K562 (cell line): ENCODE measurements around the gene UQCRFS1. TPM values are rescaled to one million over a fixed set of nuclear protein-coding genes. Genes with fewer than 3 reads are reported as not detected.
A peak's percentile ranks its signal among the peaks of the same experiment; 100 is the strongest.

ENCODE experiments used
- ATAC-seq: fragments of 200-7000 bp; cut with Tn5 transposase; 3 replicates; pipeline ENCODE4 v1.9.1; 2020; ENCODE audit warnings: moderate library complexity
- BruUV-seq: library from RNA; stranded (reverse); fragments of 400-500 nt; replicated peaks from 2 replicates; lab custom pipeline; 2021; lab: Mats Ljungman, UMichigan
- CTCF ChIA-PET: fragments of 300-600 bp; formaldehyde crosslinking; extraction: SDS; loops from one replicate; lab custom pipeline; 2021; ENCODE audit warnings: low intra/inter-chr PET ratio; lab: Yijun Ruan, JAX
- POLR2A ChIA-PET: fragments of 300-600, 350-650 bp; sonication (Branson Sonifier 250); formaldehyde crosslinking; extraction: SDS; loops from one replicate; lab custom pipeline; 2021; ENCODE audit warnings: antibody characterized with exemption, inconsistent platforms; lab: Yijun Ruan, JAX
- DNase-seq, 4 experiments: peaks; one replicate each; pipeline versions ENCODE4 v3.0.0 to v3.0.0-alpha.2; 2011 to 2018; ENCODE audit warnings: low spot score in 3 of 4, mixed read lengths in 3 of 4; ENCODE audit errors: extremely low read depth in 1 of 4
- FAIRE-seq: peaks from 2 replicates; lab custom pipeline; 2011; peaks lifted over from hg19 to GRCh38; lab: Jason Lieb, UNC
- H2AFZ ChIP-seq: 2 replicates; pipeline ENCODE4 v1.6.0; 2011; ENCODE audit warnings: low read depth, low read length, control low read depth, inconsistent platforms
- H3K27ac ChIP-seq: fragments of 200-600 bp; 3 replicates; pipeline ENCODE4 v1.8.0; 2011; ENCODE audit warnings: low read depth, mild to moderate bottlenecking, control low read depth, inconsistent platforms, low read length, moderate library complexity, mixed read lengths; ENCODE audit errors: extremely low read depth
- H3K27me3 ChIP-seq, 2 experiments: fragments of 300-600 bp in 1 of 2; 2 replicates in 1 of 2; 3 replicates in 1 of 2; pipeline versions ENCODE4 v1.6.0 to v1.8.0; 2011; ENCODE audit warnings: inconsistent platforms in 2 of 2, low read length in 2 of 2, mild to moderate bottlenecking in 1 of 2, mixed read lengths in 1 of 2, moderate library complexity in 1 of 2; ENCODE audit not compliant: control insufficient read depth in 2 of 2, insufficient read depth in 2 of 2
- H3K36me3 ChIP-seq: fragments of 300-600 bp; 3 replicates; pipeline ENCODE4 v1.8.0; 2011; ENCODE audit warnings: mild to moderate bottlenecking, low read length, inconsistent platforms; ENCODE audit not compliant: control insufficient read depth, insufficient read depth
- H3K4me1 ChIP-seq, 2 experiments: fragments of 200-600 bp in 1 of 2; replicated peaks in 1 of 2; 2 replicates in 1 of 2; 3 replicates in 1 of 2; pipeline versions ENCODE4 v1.5.1 to v1.8.0; 2011; ENCODE audit warnings: inconsistent platforms in 2 of 2, low read length in 2 of 2, mild to moderate bottlenecking in 1 of 2, mixed read lengths in 1 of 2, moderate library complexity in 1 of 2; ENCODE audit not compliant: control insufficient read depth in 2 of 2, insufficient read depth in 2 of 2
- H3K4me2 ChIP-seq: 2 replicates; pipeline ENCODE4 v1.6.1; 2011; ENCODE audit warnings: low read length, control low read depth, inconsistent platforms, mixed read lengths; ENCODE audit not compliant: insufficient read depth
- H3K4me3 ChIP-seq: fragments of 200-600 bp; sonication (generic), shearing (Covaris generic); 2 replicates; pipeline ENCODE4 v1.5.1; 2016; ENCODE audit warnings: control low read depth, inconsistent platforms
- H3K79me2 ChIP-seq: fragments of 200-600 bp; 3 replicates; pipeline ENCODE4 v1.8.0; 2011; ENCODE audit warnings: low read length, inconsistent platforms; ENCODE audit not compliant: control insufficient read depth, insufficient read depth
- H3K9ac ChIP-seq, 2 experiments: 2 replicates each; pipeline versions ENCODE4 v1.6.0 to v1.6.1; 2011; ENCODE audit warnings: low read depth in 2 of 2, low read length in 2 of 2, control low read depth in 1 of 2, inconsistent platforms in 1 of 2, mild to moderate bottlenecking in 1 of 2, mixed read lengths in 1 of 2; ENCODE audit not compliant: insufficient read depth in 1 of 2
- H3K9me1 ChIP-seq: one replicate; pipeline ENCODE4 v1.6.0; 2011; ENCODE audit warnings: inconsistent platforms, mild to moderate bottlenecking, low read length, moderate library complexity; ENCODE audit not compliant: control insufficient read depth, insufficient read depth
- H3K9me3 ChIP-seq: replicated peaks from 2 replicates; pipeline ENCODE4 v1.5.1; 2011; ENCODE audit warnings: low read depth, low read length, inconsistent platforms; ENCODE audit not compliant: control insufficient read depth, insufficient read depth
- H4K20me1 ChIP-seq: replicated peaks from 2 replicates; pipeline ENCODE4 v1.6.1; 2011; ENCODE audit warnings: low read length, inconsistent platforms, mixed read lengths; ENCODE audit not compliant: control insufficient read depth, insufficient read depth
- FOXK2 ChIP-seq, 2 experiments: fragments of 450-650 bp; IDR thresholded peaks in 1 of 2; conservative IDR thresholded peaks in 1 of 2; 2 replicates each; pipeline ENCODE4 v1.6.1; 2016; ENCODE audit warnings: low read depth in 2 of 2, mild to moderate bottlenecking in 1 of 2
- MAFF ChIP-seq: IDR thresholded peaks from 2 replicates; pipeline ENCODE4 v1.6.1; 2012; ENCODE audit warnings: low read length, improper control_type of control experiment
- STAG1 ChIP-seq: sonication (generic); formaldehyde crosslinking; IDR thresholded peaks from 2 replicates; pipeline ENCODE4 v1.5.0; 2020; ENCODE audit warnings: missing genetic modification reagents, borderline replicate concordance
- TAF7 ChIP-seq: fragments of 450-650 bp; IDR thresholded peaks from 2 replicates; pipeline ENCODE4 v1.6.1; 2016; ENCODE audit warnings: missing genetic modification characterization, missing compliant biosample characterization
- TARDBP ChIP-seq: fragments of 450-650 bp; IDR thresholded peaks from 2 replicates; pipeline ENCODE4 v1.6.1; 2016
- ZNF217 ChIP-seq: sonication (generic); formaldehyde crosslinking; IDR thresholded peaks from 2 replicates; pipeline ENCODE4 v1.8.0; 2022; ENCODE audit warnings: mild to moderate bottlenecking, missing genetic modification reagents
- ZNF408 ChIP-seq: fragments of 250-450 bp; sonication (Bioruptor Pico); IDR thresholded peaks from 2 replicates; pipeline ENCODE4 v1.4.0; 2020; ENCODE audit warnings: low read depth, mild to moderate bottlenecking, moderate library complexity
- WGBS: fragments of 100-300 bp; shearing (Covaris generic); methylation state at CpG from one replicate; pipeline ENCODE4 v1.1.6; 2016; ENCODE audit warnings: low coverage, mixed read lengths; ENCODE audit not compliant: insufficient coverage; ENCODE audit errors: missing lambda C conversion rate; 5-methylcytosine and 5-hydroxymethylcytosine counted together
- in situ Hi-C: fragments of 300-500 bp; cut with MboI; formaldehyde crosslinking; loops from 4 replicates; pipeline ENCODE4 v1.15.0; 2018; ENCODE audit warnings: inconsistent platforms, mixed read lengths
- intact Hi-C: fragments of 100-400 bp; cut with micrococcal nuclease; formaldehyde crosslinking; loops from 2 replicates; pipeline ENCODE4 v1.14.2; 2022
- polyA plus RNA-seq, 8 experiments: library from polyadenylated mRNA; depleted of rRNA in 4 of 8; stranded (reverse) in 5 of 8; unstranded in 3 of 8; fragments of >200 nt; fragmentation: Nextera tagmentation in 2 of 8; fragmentation: Illumina TruSeq in 1 of 8; extraction: Ambion mirVana in 2 of 8; extraction: Trizol in 1 of 8; gene quantifications; 2 replicates each; pipeline versions ENCODE4 v1.2.1 to v1.2.3, GENCODE V29; 2011 to 2014; ENCODE audit warnings: inconsistent platforms in 1 of 8, missing spikeins in 1 of 8
- total RNA-seq, 7 experiments: library from RNA; depleted of rRNA in 6 of 7; stranded (reverse); fragments of >200 nt in 6 of 7; fragmentation: Illumina TruSeq in 2 of 7; extraction: Trizol in 2 of 7; gene quantifications; 2 replicates each; pipeline versions ENCODE4 v1.2.1 to v1.2.3, GENCODE V29; 2011 to 2021; ENCODE audit warnings: low replicate concordance in 1 of 7
- TF ChIP-seq, protein P1 (sequence below): fragments of 450-650 bp; formaldehyde crosslinking; IDR thresholded peaks from 2 replicates; pipeline ENCODE4 v1.4.0; 2020; ENCODE audit warnings: mild to moderate bottlenecking
- TF ChIP-seq, protein P2 (sequence below): fragments of 250-450 bp; sonication (Bioruptor Pico); IDR thresholded peaks from 2 replicates; pipeline ENCODE4 v1.5.0; 2021; ENCODE audit warnings: mild to moderate bottlenecking, borderline replicate concordance
- TF ChIP-seq, protein P3 (sequence below): fragments of 200-800 bp; sonication (Bioruptor generic); IDR thresholded peaks from 2 replicates; pipeline ENCODE4 v1.6.1; 2017; ENCODE audit warnings: missing genetic modification characterization, missing compliant biosample characterization
- TF ChIP-seq, protein P4 (sequence below): fragments of 250-450 bp; sonication (Bioruptor Pico); IDR thresholded peaks from 2 replicates; pipeline ENCODE4 v1.4.0; 2020; ENCODE audit warnings: borderline replicate concordance

Gene UQCRFS1
- total and polyA plus RNA-seq, 9 of the 15 experiments (the other 6 are each of a cell fraction or from before 2014, with no cell fraction given), result 10.8 to 110 (median 64.7) TPM

DNA sequence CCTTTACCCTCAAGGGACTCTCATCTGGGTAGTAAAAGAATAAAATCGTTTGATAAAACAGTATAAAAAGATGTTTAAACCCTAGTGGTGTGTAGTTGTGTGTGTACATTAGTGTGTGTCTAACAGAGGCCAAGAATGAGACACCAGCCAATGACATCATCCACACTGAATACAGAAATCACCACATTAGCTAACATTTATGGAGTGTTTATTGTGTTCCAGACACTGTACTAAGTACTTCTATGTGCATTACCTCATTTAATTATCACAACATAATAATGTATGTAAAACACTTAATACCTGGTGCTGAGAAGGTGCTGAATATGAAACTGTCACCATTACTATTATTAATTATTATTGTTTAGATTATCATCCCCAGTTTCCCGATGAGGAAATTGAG is 49.1 kb upstream of the UQCRFS1 start (continued):
- TF ChIP-seq FOXK2 (conservative IDR thresholded peaks at IDR 0.05 in 1 of 2, IDR thresholded peaks at IDR 0.05 in 1 of 2; ENCODE audit: low read depth in 2 of 2) (no peak), MAFF (no peak), ZNF408 (CRISPR knock-in tag) (no peak), ZNF217 (no peak)
- TF ChIP-seq, protein P1, sequence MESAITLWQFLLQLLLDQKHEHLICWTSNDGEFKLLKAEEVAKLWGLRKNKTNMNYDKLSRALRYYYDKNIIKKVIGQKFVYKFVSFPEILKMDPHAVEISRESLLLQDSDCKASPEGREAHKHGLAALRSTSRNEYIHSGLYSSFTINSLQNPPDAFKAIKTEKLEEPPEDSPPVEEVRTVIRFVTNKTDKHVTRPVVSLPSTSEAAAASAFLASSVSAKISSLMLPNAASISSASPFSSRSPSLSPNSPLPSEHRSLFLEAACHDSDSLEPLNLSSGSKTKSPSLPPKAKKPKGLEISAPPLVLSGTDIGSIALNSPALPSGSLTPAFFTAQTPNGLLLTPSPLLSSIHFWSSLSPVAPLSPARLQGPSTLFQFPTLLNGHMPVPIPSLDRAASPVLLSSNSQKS (CRISPR knock-in tag), result no peak
- TF ChIP-seq, all 486 proteins: peak for 0

DNA sequence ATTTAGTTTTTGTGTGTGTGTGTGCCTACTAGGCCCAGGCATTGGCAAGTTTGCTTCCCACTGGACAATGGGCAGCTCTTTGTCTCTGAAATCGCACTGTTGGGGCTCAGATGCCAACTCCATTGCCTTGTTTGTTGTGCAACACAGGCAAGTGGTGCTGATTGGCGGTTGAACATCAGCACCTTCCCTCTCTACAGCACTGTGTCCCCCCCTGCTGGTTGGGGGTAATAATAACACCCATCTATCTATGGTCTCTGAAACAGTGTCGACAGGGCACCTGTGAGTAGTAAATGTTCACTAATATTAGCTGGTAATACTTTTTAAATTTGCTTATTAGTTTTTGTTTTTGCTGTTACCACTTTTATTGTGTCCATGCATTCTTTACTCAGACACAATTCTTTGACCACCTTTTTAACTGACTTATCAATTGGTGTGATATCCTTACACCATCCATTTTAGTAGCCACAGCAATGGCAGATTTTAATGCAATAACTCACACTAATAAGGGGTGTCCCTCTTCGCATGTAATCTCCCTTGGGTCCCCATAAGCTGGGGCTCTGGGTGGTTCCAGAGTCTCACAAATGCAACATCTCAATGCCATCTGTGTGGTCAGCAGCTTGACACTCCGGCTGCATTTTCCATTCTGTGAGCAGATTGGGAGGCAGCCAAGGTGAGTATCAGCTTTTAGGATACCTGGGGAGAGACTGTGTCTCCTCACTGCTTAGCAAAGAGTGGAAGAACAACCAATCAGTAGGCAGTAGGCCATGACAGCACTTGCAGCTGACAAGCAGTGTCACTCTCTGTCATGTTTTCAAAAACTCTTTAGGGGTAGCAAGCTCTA is 47.7 kb upstream of the UQCRFS1 start:
- no peak overlapping the region for H3K9ac ChIP-seq
- H4K20me1 ChIP-seq, result peaks cover 4% of the 10 kb centered on the region; the same call in 1 of the 2 replicates
- WGBS, result 1% methylated on average over 5 of the region's 5 CpGs
- ChIA-PET POLR2A (no interaction called here), CTCF (interaction anchor here (0.6 to 1.2 kb wide), 3 partner anchors 14 to 524 kb away, joined by 3 read pairs; no protein-coding TSS in a partner anchor)
- H3K36me3 ChIP-seq, result no peaks in the 10 kb centered on the region
- in situ Hi-C loops, result loop anchor here (10.0 kb wide), 1 partner anchor 376 kb away; no protein-coding TSS in a partner anchor
- no peak overlapping the region for H2AFZ ChIP-seq
- no peak overlapping the region for H3K27ac ChIP-seq
- ATAC-seq, result peak; percentile 87
- peak; percentile 74 for FAIRE-seq
- no peaks in the 10 kb centered on the region for H3K9me1 ChIP-seq
- no peaks in the 10 kb centered on the region for H3K79me2 ChIP-seq
- no peaks in the 10 kb centered on the region for H3K9me3 ChIP-seq
- no peak overlapping the region for H3K4me2 ChIP-seq
- peaks cover under 1 to 2% of the 10 kb centered on the region in 2 experiments; a peak in 3 of 5 replicates for H3K27me3 ChIP-seq
- intact Hi-C loops, result loop anchor here (1.0 to 5.0 kb wide), 2 partner anchors 317 to 523 kb away; no protein-coding TSS in a partner anchor
- H3K4me1 ChIP-seq, result no peaks in the 10 kb centered on the region
- no TSS peak for BruUV-seq
- H3K4me3 ChIP-seq, result no peak overlapping the region
- peak; percentile 58 to 74 (median 68) for DNase-seq
- TF ChIP-seq STAG1 (CRISPR knock-in tag), result no peak; the same call in 1 of the 2 replicates
- TF ChIP-seq, protein P2, sequence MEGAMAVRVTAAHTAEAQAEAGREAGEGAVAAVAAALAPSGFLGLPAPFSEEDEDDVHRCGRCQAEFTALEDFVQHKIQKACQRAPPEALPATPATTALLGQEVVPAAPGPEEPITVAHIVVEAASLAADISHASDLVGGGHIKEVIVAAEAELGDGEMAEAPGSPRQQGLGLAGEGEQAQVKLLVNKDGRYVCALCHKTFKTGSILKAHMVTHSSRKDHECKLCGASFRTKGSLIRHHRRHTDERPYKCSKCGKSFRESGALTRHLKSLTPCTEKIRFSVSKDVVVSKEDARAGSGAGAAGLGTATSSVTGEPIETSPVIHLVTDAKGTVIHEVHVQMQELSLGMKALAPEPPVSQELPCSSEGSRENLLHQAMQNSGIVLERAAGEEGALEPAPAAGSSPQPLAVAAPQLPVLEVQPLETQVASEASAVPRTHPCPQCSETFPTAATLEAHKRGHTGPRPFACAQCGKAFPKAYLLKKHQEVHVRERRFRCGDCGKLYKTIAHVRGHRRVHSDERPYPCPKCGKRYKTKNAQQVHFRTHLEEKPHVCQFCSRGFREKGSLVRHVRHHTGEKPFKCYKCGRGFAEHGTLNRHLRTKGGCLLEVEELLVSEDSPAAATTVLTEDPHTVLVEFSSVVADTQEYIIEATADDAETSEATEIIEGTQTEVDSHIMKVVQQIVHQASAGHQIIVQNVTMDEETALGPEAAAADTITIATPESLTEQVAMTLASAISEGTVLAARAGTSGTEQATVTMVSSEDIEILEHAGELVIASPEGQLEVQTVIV, result no peak
- no peak for TF ChIP-seq TARDBP
- TF ChIP-seq, protein P3, sequence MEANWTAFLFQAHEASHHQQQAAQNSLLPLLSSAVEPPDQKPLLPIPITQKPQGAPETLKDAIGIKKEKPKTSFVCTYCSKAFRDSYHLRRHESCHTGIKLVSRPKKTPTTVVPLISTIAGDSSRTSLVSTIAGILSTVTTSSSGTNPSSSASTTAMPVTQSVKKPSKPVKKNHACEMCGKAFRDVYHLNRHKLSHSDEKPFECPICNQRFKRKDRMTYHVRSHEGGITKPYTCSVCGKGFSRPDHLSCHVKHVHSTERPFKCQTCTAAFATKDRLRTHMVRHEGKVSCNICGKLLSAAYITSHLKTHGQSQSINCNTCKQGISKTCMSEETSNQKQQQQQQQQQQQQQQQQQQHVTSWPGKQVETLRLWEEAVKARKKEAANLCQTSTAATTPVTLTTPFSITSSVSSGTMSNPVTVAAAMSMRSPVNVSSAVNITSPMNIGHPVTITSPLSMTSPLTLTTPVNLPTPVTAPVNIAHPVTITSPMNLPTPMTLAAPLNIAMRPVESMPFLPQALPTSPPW (CRISPR knock-in tag), result no peak
- TF ChIP-seq, protein P4, sequence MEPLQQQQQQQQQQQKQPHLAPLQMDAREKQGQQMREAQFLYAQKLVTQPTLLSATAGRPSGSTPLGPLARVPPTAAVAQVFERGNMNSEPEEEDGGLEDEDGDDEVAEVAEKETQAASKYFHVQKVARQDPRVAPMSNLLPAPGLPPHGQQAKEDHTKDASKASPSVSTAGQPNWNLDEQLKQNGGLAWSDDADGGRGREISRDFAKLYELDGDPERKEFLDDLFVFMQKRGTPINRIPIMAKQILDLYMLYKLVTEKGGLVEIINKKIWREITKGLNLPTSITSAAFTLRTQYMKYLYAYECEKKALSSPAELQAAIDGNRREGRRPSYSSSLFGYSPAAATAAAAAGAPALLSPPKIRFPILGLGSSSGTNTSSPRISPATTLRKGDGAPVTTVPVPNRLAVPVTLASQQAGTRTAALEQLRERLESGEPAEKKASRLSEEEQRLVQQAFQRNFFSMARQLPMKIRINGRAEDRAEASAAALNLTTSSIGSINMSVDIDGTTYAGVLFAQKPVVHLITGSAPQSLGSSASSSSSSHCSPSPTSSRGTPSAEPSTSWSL, result no peak
- no peak for TF ChIP-seq TAF7
